Measurements from ENCODE around the gene SPATS2L. TPM values are rescaled to one million over a fixed set of nuclear protein-coding genes. Genes with fewer than 3 reads are reported as not detected.

SPATS2L gene
- total RNA-seq, 1 donor from 2014 or later = 38.0 TPM

GRCh38 chr2:200405599-200406298 lies 99.3 kb downstream of the SPATS2L start:
- H3K4me3 Mint-ChIP-seq = no peak overlapping the region
- H3K4me1 Mint-ChIP-seq (ENCODE audit: low read depth) = peaks cover 68% of the 10 kb centered on the region
- DNase-seq (ENCODE audit: low spot score) = no peak
- intact Hi-C loops (cut with micrococcal nuclease) = loop anchor here (1.0 to 2.0 kb wide), 4 partner anchors 23 to 61 kb away; no protein-coding TSS in a partner anchor
- peaks cover 27% of the 10 kb centered on the region for H3K36me3 Mint-ChIP-seq (ENCODE audit: low read depth)
- H3K27me3 Mint-ChIP-seq (ENCODE audit: insufficient read depth) = no peaks in the 10 kb centered on the region
- peak overlapping the region; percentile 25 for H3K27ac Mint-ChIP-seq
- no peaks in the 10 kb centered on the region for H3K9me3 Mint-ChIP-seq

- intact Hi-C loops (cut with micrococcal nuclease) = loop anchor here (1.0 to 2.0 kb wide), 4 partner anchors 24 to 60 kb away; no protein-coding TSS in a partner anchor
- no peak for DNase-seq (ENCODE audit: low spot score)
- peaks cover 68% of the 10 kb centered on the region for H3K4me1 Mint-ChIP-seq (ENCODE audit: low read depth)
- no peaks in the 10 kb centered on the region for H3K9me3 Mint-ChIP-seq
- peak overlapping the region; percentile 8 for H3K4me3 Mint-ChIP-seq
- H3K36me3 Mint-ChIP-seq (ENCODE audit: low read depth) = peaks cover 27% of the 10 kb centered on the region
- H3K27me3 Mint-ChIP-seq (ENCODE audit: insufficient read depth) = no peaks in the 10 kb centered on the region
- peak overlapping the region; percentile 66 for H3K27ac Mint-ChIP-seq
These were observed 99.9 kb downstream of the SPATS2L start for GRCh38 chr2:200406379-200406778.

- H3K4me1 Mint-ChIP-seq (ENCODE audit: low read depth) = peaks cover 65% of the 10 kb centered on the region
- intact Hi-C loops (cut with micrococcal nuclease) = loop anchor here (2.0 kb wide), 1 partner anchor 14 kb away; no protein-coding TSS in a partner anchor
- no peaks in the 10 kb centered on the region for H3K9me3 Mint-ChIP-seq
- H3K27ac Mint-ChIP-seq = peak overlapping the region; percentile 69
- peak overlapping the region; percentile 45 for H3K4me3 Mint-ChIP-seq
- H3K27me3 Mint-ChIP-seq (ENCODE audit: insufficient read depth) = no peaks in the 10 kb centered on the region
- no peak for DNase-seq (ENCODE audit: low spot score)
- peaks cover 26% of the 10 kb centered on the region for H3K36me3 Mint-ChIP-seq (ENCODE audit: low read depth)
These were observed 102.2 kb downstream of the SPATS2L start for GRCh38 chr2:200408428-200409316.

- no peak overlapping the region for H3K4me3 Mint-ChIP-seq
These were observed 105.3 kb downstream of the SPATS2L start for GRCh38 chr2:200411831-200412230.

GRCh38 chr2:200414367-200414766 lies 107.9 kb downstream of the SPATS2L start:
- no peaks in the 10 kb centered on the region for H3K27me3 Mint-ChIP-seq (ENCODE audit: insufficient read depth)
- no peaks in the 10 kb centered on the region for H3K9me3 Mint-ChIP-seq
- intact Hi-C loops (cut with micrococcal nuclease) = no loop called here
- no peak overlapping the region for H3K27ac Mint-ChIP-seq
- no peak for DNase-seq (ENCODE audit: low spot score)
- H3K4me1 Mint-ChIP-seq (ENCODE audit: low read depth) = peaks cover 10% of the 10 kb centered on the region
- H3K36me3 Mint-ChIP-seq (ENCODE audit: low read depth) = peaks cover 19% of the 10 kb centered on the region
- H3K4me3 Mint-ChIP-seq = no peak overlapping the region

More at GRCh38 chr2:200411831-200412230, 105.3 kb downstream of the SPATS2L start:
- Mint-ChIP-seq H3K27ac (no peak overlapping the region), H3K9me3 (no peaks in the 10 kb centered on the region), H3K27me3 (ENCODE audit: insufficient read depth) (no peaks in the 10 kb centered on the region), H3K36me3 (ENCODE audit: low read depth) (peaks cover 20% of the 10 kb centered on the region), H3K4me1 (ENCODE audit: low read depth) (peaks cover 34% of the 10 kb centered on the region)
- intact Hi-C loops (cut with micrococcal nuclease) = no loop called here
- DNase-seq (ENCODE audit: low spot score) = no peak

- H3K27ac Mint-ChIP-seq = no peak overlapping the region
These were observed 109.0 kb downstream of the SPATS2L start for GRCh38 chr2:200415455-200415854.

GRCh38 chr2:200416878-200417277 lies 110.4 kb downstream of the SPATS2L start:
- H3K4me1 Mint-ChIP-seq (ENCODE audit: low read depth) = no peaks in the 10 kb centered on the region

More at GRCh38 chr2:200415455-200415854, 109.0 kb downstream of the SPATS2L start:
- Mint-ChIP-seq H3K9me3 (no peaks in the 10 kb centered on the region), H3K4me1 (ENCODE audit: low read depth) (peaks cover 4% of the 10 kb centered on the region), H3K36me3 (ENCODE audit: low read depth) (peaks cover 21% of the 10 kb centered on the region), H3K4me3 (no peak overlapping the region), H3K27me3 (ENCODE audit: insufficient read depth) (no peaks in the 10 kb centered on the region)
- no peak for DNase-seq (ENCODE audit: low spot score)
- intact Hi-C loops (cut with micrococcal nuclease) = no loop called here

GRCh38 chr2:200417366-200417765 lies 110.9 kb downstream of the SPATS2L start:
- no peaks in the 10 kb centered on the region for H3K4me1 Mint-ChIP-seq (ENCODE audit: low read depth)
- DNase-seq (ENCODE audit: low spot score) = no peak
- no peaks in the 10 kb centered on the region for H3K9me3 Mint-ChIP-seq
- intact Hi-C loops (cut with micrococcal nuclease) = no loop called here
- peaks cover 26% of the 10 kb centered on the region for H3K36me3 Mint-ChIP-seq (ENCODE audit: low read depth)
- H3K27ac Mint-ChIP-seq = no peak overlapping the region
- H3K27me3 Mint-ChIP-seq (ENCODE audit: insufficient read depth) = no peaks in the 10 kb centered on the region
- H3K4me3 Mint-ChIP-seq = no peak overlapping the region

More at GRCh38 chr2:200416878-200417277, 110.4 kb downstream of the SPATS2L start:
- no peak for DNase-seq (ENCODE audit: low spot score)
- no peak overlapping the region for H3K27ac Mint-ChIP-seq
- no peak overlapping the region for H3K4me3 Mint-ChIP-seq
- H3K9me3 Mint-ChIP-seq = no peaks in the 10 kb centered on the region
- intact Hi-C loops (cut with micrococcal nuclease) = no loop called here
- H3K27me3 Mint-ChIP-seq (ENCODE audit: insufficient read depth) = no peaks in the 10 kb centered on the region
- H3K36me3 Mint-ChIP-seq (ENCODE audit: low read depth) = peaks cover 28% of the 10 kb centered on the region

- intact Hi-C loops (cut with micrococcal nuclease) = no loop called here
These were observed 111.9 kb downstream of the SPATS2L start for GRCh38 chr2:200418399-200418798.

GRCh38 chr2:200419325-200419724 lies 112.8 kb downstream of the SPATS2L start:
- intact Hi-C loops (cut with micrococcal nuclease) = no loop called here
- peaks cover 24% of the 10 kb centered on the region for H3K36me3 Mint-ChIP-seq (ENCODE audit: low read depth)
- H3K9me3 Mint-ChIP-seq = no peaks in the 10 kb centered on the region
- H3K4me3 Mint-ChIP-seq = no peak overlapping the region
- H3K27ac Mint-ChIP-seq = no peak overlapping the region
- H3K27me3 Mint-ChIP-seq (ENCODE audit: insufficient read depth) = no peaks in the 10 kb centered on the region
- no peak for DNase-seq (ENCODE audit: low spot score)
- H3K4me1 Mint-ChIP-seq (ENCODE audit: low read depth) = peaks cover 6% of the 10 kb centered on the region

More at GRCh38 chr2:200418399-200418798, 111.9 kb downstream of the SPATS2L start:
- DNase-seq (ENCODE audit: low spot score) = no peak
- peaks cover 29% of the 10 kb centered on the region for H3K36me3 Mint-ChIP-seq (ENCODE audit: low read depth)
- H3K27me3 Mint-ChIP-seq (ENCODE audit: insufficient read depth) = no peaks in the 10 kb centered on the region
- no peaks in the 10 kb centered on the region for H3K9me3 Mint-ChIP-seq
- no peak overlapping the region for H3K27ac Mint-ChIP-seq
- peaks cover 6% of the 10 kb centered on the region for H3K4me1 Mint-ChIP-seq (ENCODE audit: low read depth)
- H3K4me3 Mint-ChIP-seq = no peak overlapping the region

- Mint-ChIP-seq H3K4me3 (no peak overlapping the region), H3K27ac (no peak overlapping the region), H3K36me3 (ENCODE audit: low read depth) (peaks cover 23% of the 10 kb centered on the region), H3K27me3 (ENCODE audit: insufficient read depth) (no peaks in the 10 kb centered on the region), H3K9me3 (no peaks in the 10 kb centered on the region), H3K4me1 (ENCODE audit: low read depth) (peaks cover 15% of the 10 kb centered on the region)
- intact Hi-C loops (cut with micrococcal nuclease) = no loop called here
- DNase-seq (ENCODE audit: low spot score) = no peak
These were observed 114.8 kb downstream of the SPATS2L start for GRCh38 chr2:200421270-200421669.

GRCh38 chr2:200422071-200422470 lies 115.6 kb downstream of the SPATS2L start:
- Mint-ChIP-seq H3K36me3 (ENCODE audit: low read depth) (peaks cover 23% of the 10 kb centered on the region), H3K27me3 (ENCODE audit: insufficient read depth) (no peaks in the 10 kb centered on the region), H3K4me3 (no peak overlapping the region), H3K4me1 (ENCODE audit: low read depth) (peaks cover 20% of the 10 kb centered on the region), H3K27ac (no peak overlapping the region), H3K9me3 (no peaks in the 10 kb centered on the region)
- no peak for DNase-seq (ENCODE audit: low spot score)
- intact Hi-C loops (cut with micrococcal nuclease) = loop anchor here (2.0 kb wide), 1 partner anchor 13 kb away; no protein-coding TSS in a partner anchor
